H7 (cell line): ENCODE measurements around the gene MYL5. TPM values are rescaled to one million over a fixed set of nuclear protein-coding genes. Genes with fewer than 3 reads are reported as not detected.

ENCODE experiments used
- DNase-seq: peaks from one replicate; pipeline ENCODE4 v3.0.0; 2012
- H3K27me3 ChIP-seq: 2 replicates; pipeline ENCODE4 v1.6.0; 2011; ENCODE audit warnings: mild to moderate bottlenecking, low read length; ENCODE audit not compliant: control insufficient read depth, insufficient read depth
- H3K36me3 ChIP-seq: replicated peaks from 2 replicates; pipeline ENCODE4 v1.5.1; 2011; ENCODE audit warnings: low read length; ENCODE audit not compliant: control insufficient read depth, insufficient read depth
- H3K4me3 ChIP-seq: 2 replicates; pipeline ENCODE4 v1.5.1; 2011; ENCODE audit warnings: low read depth, mild to moderate bottlenecking, control low read depth, low read length, moderate library complexity; ENCODE audit not compliant: insufficient read depth
- total RNA-seq: library from RNA; depleted of rRNA; stranded (reverse); fragments of >200 nt; shearing (Covaris generic); gene quantifications from 2 replicates; pipeline ENCODE4 v1.2.3, GENCODE V29; 2014

MYL5 gene
- total RNA-seq, 1 experiment from 2014 or later: 12.6 TPM

- DNase-seq: peak; percentile 94
- Histone ChIP-seq H3K4me3 (peak overlapping the region; percentile 67), H3K27me3 (no peaks in the 10 kb centered on the region; the same call in 1 of the 2 replicates), H3K36me3 (no peaks in the 10 kb centered on the region)
Measured at GRCh38 chr4:680928-681645, 6.7 kb downstream of the MYL5 start.

- Histone ChIP-seq H3K27me3 (no peaks in the 10 kb centered on the region; the same call in 1 of the 2 replicates), H3K4me3 (peak overlapping the region; percentile 20; the same call in 1 of the 2 replicates), H3K36me3 (no peaks in the 10 kb centered on the region)
- DNase-seq: peak; percentile 99
Measured at GRCh38 chr4:681736-682451, 7.6 kb downstream of the MYL5 start.

- Histone ChIP-seq H3K27me3 (no peaks in the 10 kb centered on the region; the same call in 1 of the 2 replicates), H3K36me3 (no peaks in the 10 kb centered on the region), H3K4me3 (no peak overlapping the region)
- DNase-seq: no peak
Measured at GRCh38 chr4:682490-683172, 8.3 kb downstream of the MYL5 start.

GRCh38 chr4:683247-683897, 9.0 kb downstream of the MYL5 start:
- DNase-seq: no peak
- Histone ChIP-seq H3K36me3 (no peaks in the 10 kb centered on the region), H3K4me3 (no peak overlapping the region), H3K27me3 (no peaks in the 10 kb centered on the region; the same call in 1 of the 2 replicates)

GRCh38 chr4:683982-684622, 9.8 kb downstream of the MYL5 start:
- Histone ChIP-seq H3K4me3 (no peak overlapping the region), H3K36me3 (no peaks in the 10 kb centered on the region), H3K27me3 (no peaks in the 10 kb centered on the region)
- DNase-seq: peak; percentile 97

- Histone ChIP-seq H3K36me3 (no peaks in the 10 kb centered on the region), H3K27me3 (no peaks in the 10 kb centered on the region), H3K4me3 (no peak overlapping the region)
- no peak for DNase-seq
Measured at GRCh38 chr4:684623-685327, 10.4 kb downstream of the MYL5 start.

GRCh38 chr4:685679-686412, 11.5 kb downstream of the MYL5 start:
- Histone ChIP-seq H3K36me3 (no peaks in the 10 kb centered on the region), H3K4me3 (no peak overlapping the region), H3K27me3 (no peaks in the 10 kb centered on the region)
- no peak for DNase-seq

GRCh38 chr4:686413-687040, 12.2 kb downstream of the MYL5 start:
- no peaks in the 10 kb centered on the region for H3K27me3 ChIP-seq
- DNase-seq: no peak
- no peaks in the 10 kb centered on the region for H3K36me3 ChIP-seq
- no peak overlapping the region for H3K4me3 ChIP-seq

GRCh38 chr4:687048-687970, 13.0 kb downstream of the MYL5 start:
- no peak for DNase-seq
- Histone ChIP-seq H3K36me3 (no peaks in the 10 kb centered on the region), H3K27me3 (no peaks in the 10 kb centered on the region), H3K4me3 (no peak overlapping the region)

- DNase-seq: peak; percentile 96
- peak overlapping the region; percentile 44 for H3K4me3 ChIP-seq
- H3K36me3 ChIP-seq: no peaks in the 10 kb centered on the region
- no peaks in the 10 kb centered on the region for H3K27me3 ChIP-seq
Measured at GRCh38 chr4:687971-688853, 13.9 kb downstream of the MYL5 start.

- no peaks in the 10 kb centered on the region for H3K27me3 ChIP-seq
- DNase-seq: peak; percentile 92
- H3K4me3 ChIP-seq: peak within 1 kb of the TSS; percentile 44
- no peaks in the 10 kb centered on the region for H3K36me3 ChIP-seq
Measured at GRCh38 chr4:688854-689681, 14.7 kb downstream of the MYL5 start, which contains the start of gene SLC49A3. Gene SLC49A3, minus strand, starts transcription at chr4:689151. Its CDS starts 24 bp downstream, at chr4:689127.
